Neutrophil (primary cell): ENCODE results near the gene ZNF385A.
A peak's percentile ranks its signal among the peaks of the same experiment; 100 is the strongest.
"Not testable (repeated sequence)": the region's sequence is repeated elsewhere in the genome, so short reads cannot be mapped to it uniquely, and the experiment has no call there.

Experiments used
- H3K27ac ChIP-seq: fragments of 200-600 bp; sonication (generic); 2 replicates; pipeline ENCODE4 v1.5.1; 2016; ENCODE audit warnings: mild to moderate bottlenecking, moderate library complexity
- H3K27me3 ChIP-seq: fragments of 200-600 bp; sonication (generic); 2 replicates; pipeline ENCODE4 v1.6.0; 2016; ENCODE audit warnings: mild to moderate bottlenecking
- H3K36me3 ChIP-seq: fragments of 200-600 bp; sonication (generic); 2 replicates; pipeline ENCODE4 v1.5.1; 2017
- H3K4me1 ChIP-seq, 2 experiments: fragments of 200-600 bp in 1 of 2; sonication (generic) in 1 of 2; 1 replicate in 1 of 2; 2 replicates in 1 of 2; pipeline versions ENCODE4 v1.5.1 to v1.6.1; 2013 to 2016; ENCODE audit warnings: low read depth in 1 of 2, low read length in 1 of 2, mild to moderate bottlenecking in 1 of 2, moderate library complexity in 1 of 2; ENCODE audit not compliant: control insufficient read depth in 1 of 2, insufficient read depth in 1 of 2
- H3K4me3 ChIP-seq, 2 experiments: fragments of 200-600 bp in 1 of 2; sonication (generic) in 1 of 2; 1 replicate in 1 of 2; 2 replicates in 1 of 2; pipeline ENCODE4 v1.5.1; 2013 to 2016; ENCODE audit warnings: low read depth in 1 of 2, low read length in 1 of 2, mild to moderate bottlenecking in 1 of 2, moderate library complexity in 1 of 2
- H3K9me3 ChIP-seq: fragments of 200-600 bp; sonication (generic); 2 replicates; pipeline ENCODE4 v1.5.1; 2016
- CTCF ChIP-seq: fragments of 200-600 bp; sonication (generic); IDR thresholded peaks from 2 replicates; pipeline ENCODE4 v1.5.1; 2016; ENCODE audit warnings: antibody characterized with exemption

Gene ZNF385A

GRCh38 chr12:54328595-54329337 lies 55.8 kb downstream of the ZNF385A start:
- Histone ChIP-seq H3K27me3 (no peaks in the 10 kb centered on the region), H3K27ac (peak overlapping the region; percentile 67), H3K9me3 (no peaks in the 10 kb centered on the region), H3K4me1 (peaks cover 70 to 74% of the 10 kb centered on the region in 2 experiments), H3K36me3 (no peaks in the 10 kb centered on the region), H3K4me3 (peak overlapping the region in 1 of 2 experiments; percentile 3)
- no peak for TF ChIP-seq CTCF

GRCh38 chr12:54325442-54326109 lies 59.0 kb downstream of the ZNF385A start:
- not testable (repeated sequence) for H3K36me3 ChIP-seq, H3K9me3 ChIP-seq, H3K27me3 ChIP-seq
- Histone ChIP-seq H3K27ac (peak overlapping the region; percentile 86), H3K4me3 (peak overlapping the region; percentile 66 to 76), H3K4me1 (peaks cover 72 to 73% of the 10 kb centered on the region in 2 experiments)

GRCh38 chr12:54324617-54325441 lies 59.7 kb downstream of the ZNF385A start, which contains the start of gene COPZ1:
TSS of gene COPZ1 (plus strand) at chr12:54325131. CDS start at chr12:54325164, 33 bp downstream.
- Histone ChIP-seq H3K36me3 (no peaks in the 10 kb centered on the region), H3K9me3 (no peaks in the 10 kb centered on the region), H3K27ac (peak within 1 kb of the TSS; percentile 86), H3K27me3 (no peaks in the 10 kb centered on the region), H3K4me1 (peaks cover 65 to 69% of the 10 kb centered on the region in 2 experiments), H3K4me3 (peak within 1 kb of the TSS; percentile 66 to 76)
- peak; percentile 76 for TF ChIP-seq CTCF

- H3K27me3 ChIP-seq, result no peaks in the 10 kb centered on the region
- H3K27ac ChIP-seq, result peak overlapping the region; percentile 29
- TF ChIP-seq CTCF, result no peak
- H3K4me1 ChIP-seq, result peaks cover 54% of the 10 kb centered on the region in 2 experiments
- H3K4me3 ChIP-seq, result no peak overlapping the region
- no peaks in the 10 kb centered on the region for H3K36me3 ChIP-seq
- no peaks in the 10 kb centered on the region for H3K9me3 ChIP-seq
These were observed 63.2 kb downstream of the ZNF385A start for GRCh38 chr12:54321363-54321762.
